Stimulated activated CD4-positive, alpha-beta T cell treated with anti-CD3 and anti-CD28 coated beads, Interleukin-2, amount 100 ng/mL, for 24 hours (primary cell): ENCODE measurements around the gene INPP5J.
A peak's percentile ranks its signal among the peaks of the same experiment; 100 is the strongest.
"Not testable (repeated sequence)": the region's sequence is repeated elsewhere in the genome, so short reads cannot be mapped to it uniquely, and the experiment has no call there.

ENCODE experiments used
- DNase-seq, 2 donors: peaks; one replicate each; pipeline ENCODE4 v3.0.0-alpha.2; 2020

INPP5J gene

GRCh38 chr22:31153357-31153756, 30.6 kb downstream of the INPP5J start:
- no peak for DNase-seq

- no peak for DNase-seq
These were observed 32.2 kb downstream of the INPP5J start for GRCh38 chr22:31154975-31155374.

- no peak for DNase-seq
These were observed 32.7 kb downstream of the INPP5J start for GRCh38 chr22:31155422-31155821.

- peak; percentile 14 to 27 for DNase-seq
These were observed 37.7 kb downstream of the INPP5J start for GRCh38 chr22:31160328-31160978.

GRCh38 chr22:31161386-31161785, 38.6 kb downstream of the INPP5J start:
- DNase-seq: no peak

- DNase-seq: no peak
These were observed 39.4 kb downstream of the INPP5J start for GRCh38 chr22:31162015-31162765.

GRCh38 chr22:31170971-31171370, 48.2 kb downstream of the INPP5J start:
- DNase-seq: no peak

GRCh38 chr22:31171734-31172133, 49.0 kb downstream of the INPP5J start:
- not testable (repeated sequence) for DNase-seq

GRCh38 chr22:31173386-31174145, 50.8 kb downstream of the INPP5J start:
- no peak for DNase-seq

GRCh38 chr22:31176923-31177322, 54.2 kb downstream of the INPP5J start:
- DNase-seq: no peak

- DNase-seq: no peak
These were observed 54.8 kb downstream of the INPP5J start for GRCh38 chr22:31177420-31178162.

GRCh38 chr22:31178859-31179258, 56.1 kb downstream of the INPP5J start:
- DNase-seq: no peak

GRCh38 chr22:31179345-31179744, 56.6 kb downstream of the INPP5J start:
- DNase-seq: no peak

GRCh38 chr22:31184015-31184414, 61.2 kb downstream of the INPP5J start:
- DNase-seq: no peak
